K562 (cell line): Measurements from ENCODE around the gene BACE1. TPM values are rescaled to one million over a fixed set of nuclear protein-coding genes. Genes with fewer than 3 reads are reported as not detected.

Experiments
- ATAC-seq: fragments of 200-7000 bp; cut with Tn5 transposase; 3 replicates; pipeline ENCODE4 v1.9.1; 2020; ENCODE audit warnings: moderate library complexity
- BruUV-seq: library from RNA; stranded (reverse); fragments of 400-500 nt; replicated peaks from 2 replicates; lab custom pipeline; 2021; lab: Mats Ljungman, UMichigan
- CTCF ChIA-PET: fragments of 300-600 bp; formaldehyde crosslinking; extraction: SDS; loops from one replicate; lab custom pipeline; 2021; ENCODE audit warnings: low intra/inter-chr PET ratio; lab: Yijun Ruan, JAX
- POLR2A ChIA-PET: fragments of 300-600, 350-650 bp; sonication (Branson Sonifier 250); formaldehyde crosslinking; extraction: SDS; loops from one replicate; lab custom pipeline; 2021; ENCODE audit warnings: antibody characterized with exemption, inconsistent platforms; lab: Yijun Ruan, JAX
- DNase-seq, 4 experiments: peaks; one replicate each; pipeline versions ENCODE4 v3.0.0 to v3.0.0-alpha.2; 2011 to 2018; ENCODE audit warnings: low spot score in 3 of 4, mixed read lengths in 3 of 4; ENCODE audit errors: extremely low read depth in 1 of 4
- FAIRE-seq: peaks from 2 replicates; lab custom pipeline; 2011; peaks lifted over from hg19 to GRCh38; lab: Jason Lieb, UNC
- H2AFZ ChIP-seq: 2 replicates; pipeline ENCODE4 v1.6.0; 2011; ENCODE audit warnings: low read depth, low read length, control low read depth, inconsistent platforms
- H3K27ac ChIP-seq: fragments of 200-600 bp; 3 replicates; pipeline ENCODE4 v1.8.0; 2011; ENCODE audit warnings: low read depth, mild to moderate bottlenecking, control low read depth, inconsistent platforms, low read length, moderate library complexity, mixed read lengths; ENCODE audit errors: extremely low read depth
- H3K27me3 ChIP-seq, 2 experiments: fragments of 300-600 bp in 1 of 2; 2 replicates in 1 of 2; 3 replicates in 1 of 2; pipeline versions ENCODE4 v1.6.0 to v1.8.0; 2011; ENCODE audit warnings: inconsistent platforms in 2 of 2, low read length in 2 of 2, mild to moderate bottlenecking in 1 of 2, mixed read lengths in 1 of 2, moderate library complexity in 1 of 2; ENCODE audit not compliant: control insufficient read depth in 2 of 2, insufficient read depth in 2 of 2
- H3K36me3 ChIP-seq: fragments of 300-600 bp; 3 replicates; pipeline ENCODE4 v1.8.0; 2011; ENCODE audit warnings: mild to moderate bottlenecking, low read length, inconsistent platforms; ENCODE audit not compliant: control insufficient read depth, insufficient read depth
- H3K4me1 ChIP-seq, 2 experiments: fragments of 200-600 bp in 1 of 2; replicated peaks in 1 of 2; 2 replicates in 1 of 2; 3 replicates in 1 of 2; pipeline versions ENCODE4 v1.5.1 to v1.8.0; 2011; ENCODE audit warnings: inconsistent platforms in 2 of 2, low read length in 2 of 2, mild to moderate bottlenecking in 1 of 2, mixed read lengths in 1 of 2, moderate library complexity in 1 of 2; ENCODE audit not compliant: control insufficient read depth in 2 of 2, insufficient read depth in 2 of 2
- H3K4me2 ChIP-seq: 2 replicates; pipeline ENCODE4 v1.6.1; 2011; ENCODE audit warnings: low read length, control low read depth, inconsistent platforms, mixed read lengths; ENCODE audit not compliant: insufficient read depth
- H3K4me3 ChIP-seq: fragments of 200-600 bp; sonication (generic), shearing (Covaris generic); 2 replicates; pipeline ENCODE4 v1.5.1; 2016; ENCODE audit warnings: control low read depth, inconsistent platforms
- H3K79me2 ChIP-seq: fragments of 200-600 bp; 3 replicates; pipeline ENCODE4 v1.8.0; 2011; ENCODE audit warnings: low read length, inconsistent platforms; ENCODE audit not compliant: control insufficient read depth, insufficient read depth
- H3K9ac ChIP-seq, 2 experiments: 2 replicates each; pipeline versions ENCODE4 v1.6.0 to v1.6.1; 2011; ENCODE audit warnings: low read depth in 2 of 2, low read length in 2 of 2, control low read depth in 1 of 2, inconsistent platforms in 1 of 2, mild to moderate bottlenecking in 1 of 2, mixed read lengths in 1 of 2; ENCODE audit not compliant: insufficient read depth in 1 of 2
- H3K9me1 ChIP-seq: one replicate; pipeline ENCODE4 v1.6.0; 2011; ENCODE audit warnings: inconsistent platforms, mild to moderate bottlenecking, low read length, moderate library complexity; ENCODE audit not compliant: control insufficient read depth, insufficient read depth
- H3K9me3 ChIP-seq: replicated peaks from 2 replicates; pipeline ENCODE4 v1.5.1; 2011; ENCODE audit warnings: low read depth, low read length, inconsistent platforms; ENCODE audit not compliant: control insufficient read depth, insufficient read depth
- H4K20me1 ChIP-seq: replicated peaks from 2 replicates; pipeline ENCODE4 v1.6.1; 2011; ENCODE audit warnings: low read length, inconsistent platforms, mixed read lengths; ENCODE audit not compliant: control insufficient read depth, insufficient read depth
- ARHGAP35 ChIP-seq: fragments of 450-650 bp; IDR thresholded peaks from 2 replicates; pipeline ENCODE4 v1.6.1; 2018; ENCODE audit not compliant: partially characterized antibody
- CBX5 ChIP-seq: IDR thresholded peaks from 2 replicates; pipeline ENCODE4 v1.6.1; 2014; ENCODE audit warnings: low read depth, borderline replicate concordance
- ELK3 ChIP-seq: fragments of 450-650 bp; formaldehyde crosslinking; IDR thresholded peaks from 2 replicates; pipeline ENCODE4 v1.4.0; 2020; ENCODE audit warnings: mild to moderate bottlenecking
- HMG20A ChIP-seq: fragments of 450-650 bp; formaldehyde crosslinking; conservative IDR thresholded peaks from 2 replicates; pipeline ENCODE4 v1.4.0; 2020; ENCODE audit warnings: mild to moderate bottlenecking, mixed read lengths
- MLLT1 ChIP-seq, 2 experiments: fragments of 450-650 bp; IDR thresholded peaks; 2 replicates each; pipeline ENCODE4 v1.6.1; 2016
- PCBP2 ChIP-seq: fragments of 200-400 bp; formaldehyde crosslinking; IDR thresholded peaks from 2 replicates; pipeline ENCODE4 v1.6.1; 2018; ENCODE audit warnings: low read length, low read depth, mild to moderate bottlenecking, moderate library complexity; ENCODE audit not compliant: poor library complexity, severe bottlenecking
- RAD21 ChIP-seq, 2 experiments: fragments of 250-450 bp in 1 of 2; fragments of 450-650 bp in 1 of 2; sonication (Bioruptor Pico) in 1 of 2; formaldehyde crosslinking in 1 of 2; IDR thresholded peaks in 1 of 2; conservative IDR thresholded peaks in 1 of 2; 2 replicates each; pipeline versions ENCODE4 v1.4.0 to v1.8.0; 2020 to 2022; ENCODE audit warnings: mild to moderate bottlenecking in 2 of 2, moderate library complexity in 1 of 2
- RBBP5 ChIP-seq: fragments of 200-600 bp; sonication (generic); IDR thresholded peaks from 2 replicates; pipeline ENCODE4 v1.6.1; 2012; ENCODE audit warnings: borderline replicate concordance, mild to moderate bottlenecking, low read length, control low read depth, inconsistent platforms; ENCODE audit not compliant: insufficient read depth, poor library complexity, severe bottlenecking
- SRSF1 ChIP-seq: fragments of 200-400 bp; formaldehyde crosslinking; IDR thresholded peaks from 2 replicates; pipeline ENCODE4 v1.6.1; 2017; ENCODE audit warnings: mild to moderate bottlenecking, low read depth, low read length, moderate library complexity
- TAF9B ChIP-seq: fragments of 450-650 bp; IDR thresholded peaks from 2 replicates; pipeline ENCODE4 v1.6.1; 2018; ENCODE audit warnings: mild to moderate bottlenecking; ENCODE audit not compliant: partially characterized antibody
- TRIM24 ChIP-seq, 2 experiments: fragments of 450-650 bp; IDR thresholded peaks; 2 replicates each; pipeline ENCODE4 v1.6.1; 2016
- U2AF2 ChIP-seq: fragments of 200-400 bp; formaldehyde crosslinking; optimal IDR thresholded peaks from 2 replicates; pipeline ENCODE3; 2017; ENCODE audit warnings: low read depth, mild to moderate bottlenecking, low read length
- ZNF165 ChIP-seq: fragments of 250-450 bp; sonication (Bioruptor Pico); IDR thresholded peaks from 2 replicates; pipeline ENCODE4 v1.4.0; 2020; ENCODE audit warnings: borderline replicate concordance
- ZNF175 ChIP-seq: fragments of 200-800 bp; sonication (Bioruptor generic); IDR thresholded peaks from 2 replicates; pipeline ENCODE4 v1.6.1; 2016; ENCODE audit warnings: low read depth, mild to moderate bottlenecking, missing genetic modification characterization, missing compliant biosample characterization
- ZNF217 ChIP-seq: sonication (generic); formaldehyde crosslinking; IDR thresholded peaks from 2 replicates; pipeline ENCODE4 v1.8.0; 2022; ENCODE audit warnings: mild to moderate bottlenecking, missing genetic modification reagents
- ZNF224 ChIP-seq: sonication (generic); formaldehyde crosslinking; IDR thresholded peaks from 2 replicates; pipeline ENCODE4 v1.8.0; 2022; ENCODE audit warnings: mild to moderate bottlenecking, missing genetic modification reagents
- ZNF311 ChIP-seq: fragments of 250-450 bp; sonication (Bioruptor Pico); IDR thresholded peaks from 2 replicates; pipeline ENCODE4 v1.4.0; 2020; ENCODE audit warnings: mild to moderate bottlenecking, moderate library complexity
- ZNF707 ChIP-seq: fragments of 250-450 bp; sonication (Bioruptor Pico); conservative IDR thresholded peaks from 2 replicates; pipeline ENCODE4 v1.8.0; 2022; ENCODE audit warnings: inconsistent platforms, mild to moderate bottlenecking, moderate library complexity
- ZNF785 ChIP-seq: fragments of 250-450 bp; sonication (Bioruptor Pico); IDR thresholded peaks from 2 replicates; pipeline ENCODE4 v1.4.0; 2020; ENCODE audit warnings: mild to moderate bottlenecking
- WGBS: fragments of 100-300 bp; shearing (Covaris generic); methylation state at CpG from one replicate; pipeline ENCODE4 v1.1.6; 2016; ENCODE audit warnings: low coverage, mixed read lengths; ENCODE audit not compliant: insufficient coverage; ENCODE audit errors: missing lambda C conversion rate; 5-methylcytosine and 5-hydroxymethylcytosine counted together
- in situ Hi-C: fragments of 300-500 bp; cut with MboI; formaldehyde crosslinking; loops from 4 replicates; pipeline ENCODE4 v1.15.0; 2018; ENCODE audit warnings: inconsistent platforms, mixed read lengths
- intact Hi-C: fragments of 100-400 bp; cut with micrococcal nuclease; formaldehyde crosslinking; loops from 2 replicates; pipeline ENCODE4 v1.14.2; 2022
- polyA plus RNA-seq, 8 experiments: library from polyadenylated mRNA; depleted of rRNA in 4 of 8; stranded (reverse) in 5 of 8; unstranded in 3 of 8; fragments of >200 nt; fragmentation: Nextera tagmentation in 2 of 8; fragmentation: Illumina TruSeq in 1 of 8; extraction: Ambion mirVana in 2 of 8; extraction: Trizol in 1 of 8; gene quantifications; 2 replicates each; pipeline versions ENCODE4 v1.2.1 to v1.2.3, GENCODE V29; 2011 to 2014; ENCODE audit warnings: inconsistent platforms in 1 of 8, missing spikeins in 1 of 8
- total RNA-seq, 7 experiments: library from RNA; depleted of rRNA in 6 of 7; stranded (reverse); fragments of >200 nt in 6 of 7; fragmentation: Illumina TruSeq in 2 of 7; extraction: Trizol in 2 of 7; gene quantifications; 2 replicates each; pipeline versions ENCODE4 v1.2.1 to v1.2.3, GENCODE V29; 2011 to 2021; ENCODE audit warnings: low replicate concordance in 1 of 7
- TF ChIP-seq, protein P1 (sequence below): sonication (generic); formaldehyde crosslinking; IDR thresholded peaks from 2 replicates; pipeline ENCODE4 v1.8.0; 2023; ENCODE audit warnings: mild to moderate bottlenecking, missing genetic modification reagents

Gene BACE1
- total and polyA plus RNA-seq, 9 of the 15 experiments (the other 6 are each of a cell fraction or from before 2014, with no cell fraction given): 0.01 to 0.25 (median 0.16) TPM; not detected in 5

- DNase-seq: no peak
- ATAC-seq: no peak
- ChIA-PET POLR2A (interaction anchor here (0.6 to 1.0 kb wide), 4 partner anchors 12 to 25 kb away, joined by 3 to 4 read pairs (median 4); partner anchors contain the start of gene CEP164), CTCF (no interaction called here)
- Histone ChIP-seq H3K9me1 (no peaks in the 10 kb centered on the region), H3K79me2 (no peaks in the 10 kb centered on the region), H3K4me3 (no peak overlapping the region), H3K4me1 (peaks cover 0 to 6% of the 10 kb centered on the region in 2 experiments; a peak in 2 of 5 replicates), H3K27ac (no peak overlapping the region), H3K27me3 (peaks cover 26 to 73% of the 10 kb centered on the region in 2 experiments), H3K4me2 (no peak overlapping the region), H4K20me1 (peaks cover 3% of the 10 kb centered on the region; the same call in 1 of the 2 replicates), H2AFZ (no peak overlapping the region), H3K9me3 (no peaks in the 10 kb centered on the region), H3K36me3 (no peaks in the 10 kb centered on the region), H3K9ac (0 out of 4 replicates have a peak overlapping the region, but pooled peaks of 1 of the 2 experiments have one; percentile 33)
- TF ChIP-seq ZNF175 (CRISPR knock-in tag): no peak
- no peak for TF ChIP-seq CBX5
- no peak for TF ChIP-seq ZNF217 (CRISPR knock-in tag)
- no peak for TF ChIP-seq PCBP2
- TF ChIP-seq ELK3 (CRISPR knock-in tag): no peak
- TF ChIP-seq TRIM24 (IDR thresholded peaks at IDR 0.05): no peak
- no peak for TF ChIP-seq U2AF2
- no peak for TF ChIP-seq ZNF311 (CRISPR knock-in tag)
- TF ChIP-seq ARHGAP35: no peak
- TF ChIP-seq RAD21 (CRISPR knock-in tag; conservative IDR thresholded peaks at IDR 0.05 in 1 of 2, IDR thresholded peaks at IDR 0.05 in 1 of 2): no peak
- TF ChIP-seq SRSF1: no peak
- TF ChIP-seq ZNF785 (CRISPR knock-in tag): no peak
- no peak for TF ChIP-seq ZNF707 (CRISPR knock-in tag)
- no peak for TF ChIP-seq MLLT1 (IDR thresholded peaks at IDR 0.05)
- TF ChIP-seq ZNF224 (CRISPR knock-in tag): no peak
- TF ChIP-seq, protein P1, sequence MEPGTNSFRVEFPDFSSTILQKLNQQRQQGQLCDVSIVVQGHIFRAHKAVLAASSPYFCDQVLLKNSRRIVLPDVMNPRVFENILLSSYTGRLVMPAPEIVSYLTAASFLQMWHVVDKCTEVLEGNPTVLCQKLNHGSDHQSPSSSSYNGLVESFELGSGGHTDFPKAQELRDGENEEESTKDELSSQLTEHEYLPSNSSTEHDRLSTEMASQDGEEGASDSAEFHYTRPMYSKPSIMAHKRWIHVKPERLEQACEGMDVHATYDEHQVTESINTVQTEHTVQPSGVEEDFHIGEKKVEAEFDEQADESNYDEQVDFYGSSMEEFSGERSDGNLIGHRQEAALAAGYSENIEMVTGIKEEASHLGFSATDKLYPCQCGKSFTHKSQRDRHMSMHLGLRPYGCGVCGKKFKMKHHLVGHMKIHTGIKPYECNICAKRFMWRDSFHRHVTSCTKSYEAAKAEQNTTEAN (CRISPR knock-in tag): no peak
- no peak for TF ChIP-seq HMG20A
- TF ChIP-seq ZNF165 (CRISPR knock-in tag): no peak
- TF ChIP-seq RBBP5: no peak
- no peak for TF ChIP-seq TAF9B
- intact Hi-C loops (no loop called here), in situ Hi-C loops (no loop called here)
- BruUV-seq: no TSS peak
- FAIRE-seq: no peak
- 7% methylated on average over 3 of the region's 3 CpGs for WGBS
Measured at GRCh38 chr11:117305145-117305544, 10.9 kb downstream of the BACE1 start.
